NCI-H1105 treated with DMSO at 0.1 percent for 48 hours (cell line): ENCODE results near the gene PAK2.
"Not testable (repeated sequence)": the region's sequence is repeated elsewhere in the genome, so short reads cannot be mapped to it uniquely, and the experiment has no call there.

Experiments used
- DNase-seq: peaks from one replicate; lab custom pipeline; 2025; lab: John Stamatoyannopoulos, UW

Gene PAK2

DNA sequence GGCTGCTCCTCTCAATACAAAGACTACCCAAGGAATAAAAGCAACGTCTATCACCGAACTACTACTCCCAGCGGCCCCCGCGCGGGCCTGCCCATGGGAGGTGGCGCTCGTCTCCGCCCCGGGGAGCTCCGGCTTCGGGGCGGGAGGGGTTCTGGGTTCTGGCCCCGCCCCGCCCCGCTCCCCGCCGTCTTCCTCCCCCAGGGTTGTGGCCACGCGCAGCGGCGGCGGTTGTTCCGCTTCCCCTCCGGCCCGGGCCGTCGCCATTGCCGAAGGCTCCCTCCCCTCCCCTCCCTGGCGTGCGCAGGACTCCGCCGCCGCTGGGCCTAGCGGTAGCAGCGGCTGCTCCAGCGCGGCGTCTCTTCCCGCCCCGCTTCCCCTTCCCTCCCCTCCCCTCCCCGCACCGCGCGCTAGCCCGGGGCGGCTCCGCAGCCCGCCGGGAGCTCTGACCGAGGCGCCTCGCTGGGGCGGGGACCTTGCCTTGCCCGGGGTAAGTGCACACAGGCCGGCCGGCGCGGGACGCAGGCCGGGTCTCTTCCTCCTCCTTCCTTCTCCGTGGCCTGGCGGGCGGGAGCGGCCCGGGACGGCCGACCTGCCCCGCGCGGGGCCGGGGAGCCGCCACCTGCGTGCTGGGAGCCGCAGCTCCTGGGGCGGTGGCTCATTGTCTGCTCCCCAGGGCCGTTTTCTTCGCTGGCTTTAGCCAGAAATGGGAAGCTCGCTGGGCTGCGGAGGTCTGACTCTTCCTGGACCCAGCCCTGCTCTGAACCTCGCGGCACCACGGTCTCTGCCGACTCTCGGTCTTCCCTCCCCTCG, at the start of gene PAK2:
PAK2 (plus strand) TSS at position 187 of the 810 bp plus-strand sequence. CDS start 42,790 bp downstream, outside the sequence.
- DNase-seq: peak; percentile 92

DNA sequence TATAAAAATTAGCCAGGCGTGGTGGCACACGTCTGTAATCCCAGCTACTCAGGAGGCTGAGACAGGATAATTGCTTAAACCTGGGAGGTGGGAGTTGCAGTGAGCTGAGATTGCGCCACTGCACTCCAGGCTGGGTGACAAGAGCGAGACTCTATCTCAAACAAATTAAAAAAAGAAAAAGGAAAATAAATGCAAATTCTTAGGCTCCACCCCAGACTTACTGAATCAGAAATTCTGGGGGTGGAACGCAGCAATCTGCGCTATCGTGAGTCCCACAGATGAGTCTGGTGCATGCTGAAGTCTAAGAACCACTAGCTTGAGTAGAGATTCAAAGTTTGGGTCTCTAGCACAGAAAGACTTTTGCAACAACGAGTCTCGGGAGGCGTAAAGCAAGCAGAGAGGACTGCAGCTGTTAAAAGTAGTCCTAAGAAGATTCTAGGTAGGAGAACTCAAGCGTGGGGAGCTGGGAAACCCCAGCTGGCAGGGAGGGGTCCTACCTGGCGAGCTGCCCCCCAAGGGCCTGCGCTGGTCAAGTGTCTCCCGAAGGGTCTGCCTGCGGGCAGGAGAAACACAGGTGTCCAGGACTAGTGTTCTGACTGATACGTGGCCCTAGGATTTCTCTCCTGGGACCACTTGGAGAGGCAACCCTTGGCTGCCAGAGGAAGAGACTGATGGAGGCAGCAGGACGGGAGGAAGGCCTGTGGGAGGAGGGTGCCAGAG, 49.6 kb upstream of the PAK2 start:
- DNase-seq: no peak

DNA sequence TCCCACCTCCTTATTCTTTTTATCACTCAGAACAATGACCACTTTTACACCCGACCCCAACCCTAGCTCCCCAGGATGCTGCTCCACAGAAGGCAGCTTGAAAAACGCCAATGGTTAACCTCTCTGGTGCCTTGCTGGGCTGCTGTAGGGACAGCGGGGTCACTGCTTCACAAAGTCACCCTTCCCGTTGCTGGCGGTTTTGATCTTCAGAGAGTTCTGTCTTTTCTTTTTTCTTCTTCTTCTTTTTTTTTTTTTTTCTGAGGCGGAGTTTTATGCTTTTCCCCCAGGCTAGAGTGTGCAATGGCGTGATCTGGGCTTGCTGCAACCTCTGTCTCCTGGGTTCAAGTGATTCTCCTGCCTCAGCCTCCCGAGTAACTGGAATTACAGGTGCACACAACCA, 48.3 kb upstream of the PAK2 start:
- DNase-seq: no peak

DNA sequence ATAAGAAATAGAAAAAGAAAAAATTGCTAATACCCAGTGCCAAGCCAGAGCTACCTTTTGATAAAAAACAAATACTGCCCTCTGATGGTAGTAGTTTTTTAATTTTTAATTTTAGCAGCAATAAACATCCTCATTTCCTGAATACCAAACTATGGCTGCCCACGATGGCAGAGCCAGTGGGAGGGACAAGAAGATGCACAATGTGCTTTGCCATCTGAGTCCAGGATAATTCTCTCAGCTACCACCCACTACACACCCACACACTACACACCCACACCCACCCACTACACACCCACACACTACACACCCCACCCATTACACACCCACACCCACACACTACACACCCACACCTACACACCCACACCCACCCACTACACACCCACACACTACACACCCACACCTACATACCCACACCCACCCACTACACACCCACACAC, 45.4 kb upstream of the PAK2 start:
- DNase-seq: peak; percentile 7

DNA sequence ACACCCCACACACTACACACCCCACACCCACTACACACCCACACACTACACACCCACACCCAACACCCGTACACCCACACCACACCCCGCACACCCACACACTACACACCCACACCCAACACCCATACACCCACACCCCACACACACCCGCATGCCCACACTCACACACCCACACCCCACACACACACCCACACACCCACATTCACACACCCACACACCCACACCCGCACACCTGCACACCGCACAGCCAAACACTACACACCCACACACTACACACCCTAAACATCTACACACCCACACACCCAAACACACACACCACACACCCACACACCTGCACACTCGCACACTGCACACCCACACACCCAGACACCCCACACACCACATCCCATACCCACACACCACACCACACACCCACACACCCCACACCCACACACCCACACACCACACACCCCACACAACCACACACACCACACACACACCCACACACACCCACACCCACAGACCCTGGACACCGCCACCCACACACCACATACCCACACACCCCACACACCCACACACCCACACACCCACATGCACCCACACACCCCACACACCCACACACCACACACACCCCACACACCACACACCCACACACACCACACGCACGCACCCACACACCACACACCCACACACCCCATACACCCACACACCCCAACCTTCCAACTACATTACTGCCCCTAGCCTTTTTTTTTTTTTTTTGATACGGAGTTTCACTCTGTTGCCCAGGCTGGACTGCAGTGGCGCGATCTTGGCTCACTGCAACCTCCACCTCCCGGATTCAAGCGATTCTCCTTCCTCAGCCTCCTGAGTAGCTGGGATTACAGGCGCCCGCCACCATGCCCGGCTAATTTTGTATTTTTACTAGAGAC, 44.5 kb upstream of the PAK2 start:
- no peak for DNase-seq

DNA sequence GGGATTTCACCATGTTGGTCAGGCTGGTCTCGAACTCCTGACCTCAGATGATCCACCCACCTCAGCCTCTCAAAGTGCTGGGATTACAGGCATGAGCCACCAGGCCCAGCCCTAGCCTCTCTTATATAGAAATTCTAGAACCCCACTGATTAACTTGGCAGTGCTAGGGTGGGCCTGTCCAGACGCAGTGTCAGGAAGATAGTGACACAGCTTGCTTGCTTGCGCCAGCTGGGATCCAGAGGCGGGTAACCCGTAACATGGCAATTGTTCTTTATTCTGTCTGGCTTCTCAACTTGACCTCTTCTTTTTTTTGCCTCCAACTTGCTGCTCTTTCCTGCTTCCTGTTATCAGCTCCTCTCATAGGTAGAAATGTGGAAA, 43.8 kb upstream of the PAK2 start:
- no peak for DNase-seq

DNA sequence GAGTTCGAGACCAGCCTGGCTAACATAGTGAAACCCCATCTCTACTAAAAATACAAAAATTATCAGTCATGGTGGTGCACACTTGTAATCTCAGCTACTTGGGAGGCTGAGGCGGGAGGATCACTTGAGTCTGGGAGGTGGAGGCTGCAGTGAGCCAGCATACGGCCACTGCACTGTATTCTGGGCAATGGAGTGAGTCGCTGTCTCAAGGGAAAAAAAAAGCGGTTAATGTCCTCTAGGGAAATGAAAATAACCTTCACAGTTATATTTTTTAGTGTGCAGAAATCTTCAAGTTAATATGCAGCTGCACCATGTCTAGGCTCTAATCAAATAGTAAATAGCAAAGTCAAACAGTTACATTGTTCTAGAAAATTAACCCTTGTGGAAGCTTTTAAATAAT, 42.4 kb upstream of the PAK2 start:
- no peak for DNase-seq

DNA sequence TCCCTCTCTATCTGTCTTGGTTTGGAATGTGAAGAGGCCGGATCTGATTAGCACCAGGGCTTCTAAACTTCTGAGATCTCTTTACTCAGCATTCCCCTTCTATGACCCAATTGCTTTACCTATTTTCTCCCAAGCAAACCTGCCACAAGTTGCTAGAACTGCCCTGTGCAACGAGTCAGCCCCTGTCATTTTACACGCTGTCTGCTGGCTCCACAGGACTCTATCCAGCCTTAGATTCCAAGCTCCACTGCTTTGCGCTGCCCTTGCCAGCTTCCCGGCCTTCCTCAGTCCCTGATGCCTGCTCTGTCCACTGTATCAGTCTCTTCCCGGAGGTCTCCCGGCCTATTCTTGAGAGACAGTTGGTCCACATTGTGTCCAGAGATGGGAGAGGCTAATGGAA, 39.9 kb upstream of the PAK2 start:
- no peak for DNase-seq

DNA sequence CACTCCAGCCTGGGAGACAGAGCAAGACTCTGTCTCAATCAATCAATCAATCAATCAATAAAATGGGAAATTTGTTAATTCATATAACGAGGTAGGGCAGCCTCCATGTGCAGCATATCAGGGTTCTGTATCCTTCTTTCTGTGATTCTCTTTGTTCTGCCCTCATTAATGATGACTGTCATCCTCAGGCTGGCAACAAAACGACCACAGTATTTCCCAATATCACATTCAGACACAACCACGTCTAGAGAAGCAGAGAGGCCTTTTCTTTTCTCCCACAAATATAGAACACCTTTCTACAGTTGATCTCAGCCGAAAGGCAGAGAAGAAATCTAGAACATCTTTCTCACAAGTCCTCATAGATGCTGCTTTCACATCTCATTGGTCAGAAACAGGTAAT, 38.9 kb upstream of the PAK2 start:
- DNase-seq: no peak

DNA sequence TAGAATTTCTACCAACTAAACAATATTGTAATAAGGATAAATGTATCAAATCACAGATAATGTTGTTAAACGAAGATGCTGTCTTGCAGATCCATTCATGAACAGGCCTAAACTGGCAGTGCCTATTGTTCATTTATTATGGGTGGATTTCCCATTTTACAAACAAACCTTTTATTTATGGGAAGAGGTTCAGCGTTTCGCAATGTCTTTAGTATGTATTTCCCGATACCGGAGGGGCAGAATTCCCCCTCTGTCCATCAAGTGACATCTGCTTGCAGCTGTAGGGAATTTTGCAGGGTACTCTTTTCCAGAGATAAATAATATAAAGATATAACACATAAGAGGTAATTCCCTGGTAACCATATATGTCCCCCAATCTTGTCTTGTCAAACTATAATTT, 33.3 kb upstream of the PAK2 start:
- no peak for DNase-seq

DNA sequence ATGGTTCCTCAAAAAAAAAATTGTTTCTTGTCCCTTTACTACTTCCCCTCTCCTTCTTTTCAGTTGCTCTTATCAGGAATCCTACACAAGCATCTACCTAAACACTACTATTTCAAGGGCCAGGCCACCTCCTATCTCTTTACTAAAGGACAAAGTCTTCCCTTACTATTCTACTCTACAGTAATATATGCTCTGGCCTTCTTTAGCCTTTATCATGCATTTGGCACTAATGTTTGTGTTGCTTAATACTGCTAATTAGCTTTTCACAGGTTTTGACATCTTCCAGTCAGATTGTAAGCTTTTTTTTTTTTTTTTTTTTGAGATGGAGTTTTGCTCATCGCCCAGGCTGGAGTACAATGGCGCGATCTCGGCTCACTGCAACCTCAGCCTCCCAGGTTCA, 32.9 kb upstream of the PAK2 start:
- DNase-seq: no peak

DNA sequence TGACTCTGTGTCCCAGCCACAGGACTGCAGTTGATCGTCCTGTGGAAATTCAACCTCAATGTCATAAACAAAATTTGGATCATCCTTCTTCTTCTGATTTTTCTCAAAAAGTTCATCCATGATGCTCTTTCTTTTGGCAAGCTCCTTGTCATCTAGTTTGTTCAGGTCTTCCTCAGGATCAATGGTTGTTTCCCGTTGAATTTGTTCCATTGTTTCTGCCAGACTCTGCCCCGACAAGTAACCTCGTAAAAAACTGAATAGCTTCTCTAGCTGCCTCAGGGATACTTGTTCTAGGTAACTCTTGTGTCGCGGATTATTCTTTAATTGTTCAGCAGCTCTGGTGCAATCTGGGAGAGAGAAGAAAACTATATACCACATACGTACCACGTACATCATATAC, 32.1 kb upstream of the PAK2 start:
- no peak for DNase-seq

DNA sequence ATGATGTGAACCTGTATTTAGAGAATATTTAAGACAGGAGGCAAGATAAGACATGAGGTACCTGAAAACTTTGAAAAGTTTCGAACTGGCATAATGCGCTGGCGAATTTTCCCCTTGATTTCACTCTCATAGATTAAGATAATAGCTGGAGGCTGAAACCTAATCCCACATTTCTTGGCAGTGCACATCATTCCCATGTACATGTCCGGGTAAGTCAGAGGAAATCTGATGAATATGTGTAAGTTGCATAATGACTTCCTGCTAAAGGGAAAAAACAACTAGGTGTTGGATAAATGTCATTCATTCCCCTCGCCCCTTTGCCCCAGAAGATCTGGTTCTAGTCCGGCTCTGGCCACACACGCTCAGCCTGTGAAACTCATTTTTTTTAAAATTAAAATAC, 31.2 kb upstream of the PAK2 start:
- DNase-seq: no peak

DNA sequence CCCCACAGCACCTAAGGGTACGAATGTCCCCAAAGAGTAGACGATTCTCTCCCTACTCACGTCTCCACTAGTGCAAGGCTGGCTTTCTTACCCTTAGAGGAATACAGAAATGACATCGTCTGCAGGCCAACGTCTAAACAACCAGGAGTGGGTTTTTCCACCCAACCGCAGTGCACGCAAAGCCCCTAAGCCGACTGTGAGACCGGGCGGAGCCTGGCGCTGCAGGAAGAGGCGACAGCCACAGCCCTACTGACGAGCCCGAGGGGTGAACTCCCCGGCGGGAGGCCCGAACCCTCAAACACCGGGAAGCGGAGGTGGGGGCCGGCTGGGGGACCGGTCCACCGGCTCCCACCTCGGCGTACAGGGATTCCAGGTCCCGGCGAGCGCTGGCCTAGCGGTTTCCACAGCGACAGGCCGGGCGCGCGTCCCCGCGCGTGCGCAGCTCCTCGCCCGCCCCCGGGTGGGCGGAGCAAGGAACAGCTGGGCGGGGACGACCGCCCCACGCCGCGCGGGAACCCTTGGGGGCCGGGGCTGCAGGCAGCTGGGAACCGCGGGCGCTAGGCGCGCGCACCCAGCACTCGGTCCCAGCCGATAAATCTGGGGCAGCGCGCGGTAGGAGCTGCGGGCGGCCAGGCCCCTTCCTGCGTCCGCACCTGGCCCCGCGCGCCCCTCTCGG, 27.7 kb upstream of the PAK2 start, which contains the start of the genes CEP19 and PIGX:
CEP19 (minus strand) TSS at position 413 of the 676 bp plus-strand sequence. CDS start 3,593 bp downstream, outside the sequence.
PIGX (plus strand) TSS at position 540 of the 676 bp plus-strand sequence.
- peak; percentile 90 for DNase-seq

DNA sequence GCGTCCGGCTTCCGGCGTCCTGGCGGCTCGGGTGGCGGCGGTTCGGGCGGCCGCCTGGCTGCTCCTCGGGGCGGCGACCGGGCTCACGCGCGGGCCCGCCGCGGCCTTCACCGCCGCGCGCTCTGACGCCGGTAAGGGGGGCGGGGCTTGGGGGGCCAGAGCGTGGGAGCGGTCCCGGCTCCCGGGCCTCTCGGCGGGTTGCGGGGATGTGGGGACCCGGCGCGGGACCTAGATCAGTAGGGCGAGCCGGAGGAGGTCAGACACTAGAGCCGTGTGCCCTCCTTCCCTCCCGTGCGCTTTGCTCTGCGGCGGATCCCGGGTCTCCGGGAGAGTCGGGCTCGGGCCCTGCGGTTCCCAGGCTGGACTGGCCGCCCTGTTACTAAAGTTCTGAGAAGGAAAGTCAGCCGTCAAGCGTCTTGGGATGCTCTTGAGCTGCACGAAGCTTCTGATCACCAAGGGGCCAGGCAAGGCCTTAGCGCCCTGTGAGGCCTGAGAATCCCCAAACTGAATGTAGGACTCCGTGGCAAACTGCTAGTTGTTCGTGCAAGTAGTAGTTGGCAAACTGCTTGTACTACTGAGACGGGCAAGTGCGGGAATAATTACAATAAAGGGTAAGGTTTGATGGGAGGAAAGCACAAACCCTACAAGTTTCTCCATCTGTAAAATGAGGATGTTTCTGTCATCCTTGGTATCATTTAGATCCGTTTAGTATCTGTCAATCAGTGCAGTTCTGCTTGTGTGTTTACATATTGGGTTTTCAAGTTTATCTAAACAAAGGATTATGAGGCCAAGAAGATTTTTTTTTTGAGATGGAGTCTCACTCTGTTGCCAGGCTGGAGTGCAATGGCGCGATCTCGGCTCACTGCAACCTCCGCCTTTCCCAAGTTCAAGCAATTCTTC, 26.9 kb upstream of the PAK2 start:
- peak; percentile 71 for DNase-seq

DNA sequence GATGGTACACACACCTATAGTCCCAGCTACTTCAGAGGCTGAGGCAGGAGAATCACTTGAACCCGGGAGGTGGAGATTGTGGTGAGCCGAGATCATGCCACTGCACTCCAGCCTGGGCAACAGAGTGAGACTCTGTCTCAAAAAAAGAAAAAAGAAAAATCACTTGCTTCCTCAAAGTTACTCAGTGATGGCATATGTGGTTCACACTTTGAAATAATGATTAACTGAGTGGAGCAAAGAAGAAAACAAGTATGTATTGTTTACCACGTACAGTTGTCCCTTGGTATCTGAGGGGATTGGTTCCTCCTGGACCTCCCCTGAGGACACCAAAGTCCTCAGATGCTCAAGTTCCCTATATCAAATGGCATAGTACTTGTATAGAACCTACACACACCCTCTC, 22.5 kb upstream of the PAK2 start:
- not testable (repeated sequence) for DNase-seq

DNA sequence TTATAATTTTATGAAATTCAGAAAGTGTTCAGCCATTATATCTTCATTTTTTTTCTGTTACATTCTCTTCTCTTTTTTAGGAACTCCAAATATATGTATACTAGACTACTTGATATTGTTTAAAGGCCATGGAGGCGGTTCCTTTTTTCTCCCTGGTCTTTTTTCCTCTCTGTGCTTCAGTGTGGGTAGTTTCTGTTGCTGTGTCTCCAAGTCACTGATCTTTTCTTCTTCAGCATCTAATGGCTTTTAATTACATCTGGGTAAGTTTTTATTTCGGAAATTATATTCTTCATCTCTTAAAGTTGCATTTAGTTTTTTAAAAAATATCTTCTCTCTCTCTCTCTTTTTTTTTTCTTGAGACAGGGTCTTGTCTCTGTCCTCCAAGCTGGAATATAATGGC, 18.6 kb upstream of the PAK2 start:
- DNase-seq: no peak

DNA sequence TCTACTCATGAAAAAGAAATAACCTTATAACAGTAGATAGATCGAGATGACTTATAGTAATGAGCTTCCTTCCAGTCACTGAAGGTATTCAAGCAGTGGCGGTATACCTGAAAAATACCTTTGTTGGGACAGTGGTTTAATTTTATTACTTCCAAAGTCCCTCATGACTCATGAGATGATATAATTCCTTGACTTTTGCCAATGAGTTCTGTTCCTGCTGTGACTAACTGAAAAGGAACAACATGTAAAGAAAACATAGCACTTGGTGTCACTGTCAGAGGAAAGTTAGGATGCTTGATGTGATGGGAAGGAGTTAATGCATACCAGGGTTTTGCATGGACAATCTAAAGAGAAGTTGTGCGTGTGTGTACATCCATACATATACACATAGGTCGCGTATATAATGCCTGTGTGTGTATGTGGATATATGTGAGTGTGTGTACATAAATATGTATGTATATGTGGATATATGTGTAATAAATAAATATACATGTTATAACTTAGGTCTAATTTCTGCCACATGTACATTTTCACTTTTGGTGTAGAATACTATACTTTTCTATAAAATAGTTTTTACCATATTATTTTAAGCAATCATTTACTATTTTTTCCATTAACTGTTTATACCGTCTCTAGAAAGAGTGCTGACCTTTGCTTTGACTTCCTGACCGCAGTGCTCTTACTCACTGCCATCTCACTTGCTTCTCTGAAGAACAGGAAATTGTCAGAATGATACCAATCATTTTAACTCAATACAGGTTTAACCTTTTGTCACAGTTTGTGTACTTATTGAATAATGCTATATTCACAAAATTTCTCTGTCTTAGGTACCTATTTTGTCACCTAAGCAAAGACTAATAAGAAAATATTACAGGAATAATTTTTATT, 12.6 kb upstream of the PAK2 start:
- no peak for DNase-seq

DNA sequence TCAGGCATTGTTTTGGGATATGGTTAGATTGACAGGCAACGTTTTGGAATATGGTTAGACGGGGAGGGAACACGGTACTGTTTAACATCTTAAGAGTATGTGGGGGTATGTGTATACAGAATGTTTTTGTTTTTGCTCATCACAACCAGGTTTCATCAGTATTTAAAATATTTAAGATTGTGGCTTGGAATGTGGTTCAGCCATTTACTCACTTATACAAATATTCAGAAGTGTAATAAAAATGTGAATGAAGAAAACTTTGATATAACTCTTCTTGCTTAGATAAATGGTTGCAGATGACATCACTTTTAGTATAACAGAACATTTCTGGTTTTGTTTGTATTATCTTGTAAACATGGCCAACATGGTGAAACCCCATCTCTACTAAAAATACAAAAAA, 3.9 kb upstream of the PAK2 start:
- DNase-seq: no peak
